ENCODE data around the gene ASTN2. TPM values are rescaled to one million over a fixed set of nuclear protein-coding genes. Genes with fewer than 3 reads are reported as not detected.
"Not testable (repeated sequence)": the region's sequence is repeated elsewhere in the genome, so short reads cannot be mapped to it uniquely, and the experiment has no call there.

The ASTN2 gene
- polyA plus RNA-seq, 2 of the 4 experiments (the other 2 are of a cell fraction) = 5.8 to 11.6 TPM

GRCh38 chr9:116459576-116459975 is 955.3 kb downstream of the ASTN2 start:
- WGBS (ENCODE audit: missing lambda C conversion rate) = 79% methylated on average over 3 of the region's 3 CpGs
- FAIRE-seq (no peak), DNase-seq (ENCODE audit: low read depth in 1 of 2, low spot score in 1 of 2) (no peak), ATAC-seq (no peak)
- ChIA-PET CTCF (no interaction called here), POLR2A (no interaction called here)
- Histone ChIP-seq H3K4me3 (no peak overlapping the region), H3K9me3 (peaks cover 14% of the 10 kb centered on the region), H3K4me2 (no peak overlapping the region), H3K4me1 (no peaks in the 10 kb centered on the region), H3K27ac (no peak overlapping the region)
- TF ChIP-seq MAZ (IDR thresholded peaks at IDR 0.05; ENCODE audit: borderline replicate concordance, low read depth, low read length) (no peak), FOSB (CRISPR knock-in tag; IDR thresholded peaks at IDR 0.05) (no peak), TFCP2L1 (CRISPR knock-in tag; IDR thresholded peaks at IDR 0.05) (no peak)

GRCh38 chr9:116456490-116457088 is 958.3 kb downstream of the ASTN2 start:
- DNase-seq (ENCODE audit: low read depth in 1 of 2, low spot score in 1 of 2) = no peak
- no peak for TF ChIP-seq EP300 (IDR thresholded peaks at IDR 0.05)
- TF ChIP-seq ATOH8 (CRISPR knock-in tag; IDR thresholded peaks at IDR 0.05; ENCODE audit: low read depth) = no peak
- TF ChIP-seq FOXS1 (CRISPR knock-in tag; IDR thresholded peaks at IDR 0.05) = no peak
- TF ChIP-seq KDM5A (IDR thresholded peaks at IDR 0.05) = no peak
- TF ChIP-seq RAD21 (conservative IDR thresholded peaks at IDR 0.05 in 1 of 2, IDR thresholded peaks at IDR 0.05 in 1 of 2) = no peak
- TF ChIP-seq RARB (CRISPR knock-in tag; IDR thresholded peaks at IDR 0.05) = no peak
- TF ChIP-seq MAX (IDR thresholded peaks at IDR 0.05) = no peak
- Histone ChIP-seq H3K27ac (no peak overlapping the region), H3K4me3 (no peak overlapping the region), H3K4me1 (peaks cover 6% of the 10 kb centered on the region; the same call in 2 of the 3 replicates), H3K9me3 (peaks cover 14% of the 10 kb centered on the region), H3K4me2 (no peak overlapping the region)
- ATAC-seq = no peak
- ChIA-PET CTCF (no interaction called here), POLR2A (no interaction called here)
- 13% methylated on average over 2 of the region's 2 CpGs for WGBS (ENCODE audit: missing lambda C conversion rate)
- FAIRE-seq = no peak

- H3K4me3 ChIP-seq; CTCF ChIA-PET; POLR2A ChIA-PET; DNase-seq (ENCODE audit: low read depth in 1 of 2, low spot score in 1 of 2); H3K27ac ChIP-seq; FAIRE-seq; ATAC-seq; H3K4me2 ChIP-seq: not testable (repeated sequence)
- H3K9me3 ChIP-seq = peaks cover 14% of the 10 kb centered on the region
- WGBS (ENCODE audit: missing lambda C conversion rate) = 76% methylated on average over 4 of the region's 4 CpGs
- H3K4me1 ChIP-seq = peaks cover 14% of the 10 kb centered on the region; the same call in 2 of the 3 replicates
Observed at GRCh38 chr9:116454539-116454938, 960.3 kb downstream of the ASTN2 start.

- no peak for TF ChIP-seq CEBPB (IDR thresholded peaks at IDR 0.05)
- TF ChIP-seq TP53 (CRISPR knock-in tag; IDR thresholded peaks at IDR 0.05) = no peak
- TF ChIP-seq NPAS2 (CRISPR knock-in tag; IDR thresholded peaks at IDR 0.05; ENCODE audit: borderline replicate concordance) = no peak
- no peak for TF ChIP-seq E2F6 (IDR thresholded peaks at IDR 0.05; ENCODE audit: borderline replicate concordance, low read depth)
- TF ChIP-seq EP300 (IDR thresholded peaks at IDR 0.05) = no peak
- no peak for TF ChIP-seq RCOR1 (IDR thresholded peaks at IDR 0.05; ENCODE audit: low read depth, low read length)
- no peak for TF ChIP-seq MAFK (IDR thresholded peaks at IDR 0.05; ENCODE audit: partially characterized antibody)
- TF ChIP-seq HES2 (IDR thresholded peaks at IDR 0.05) = no peak
- no peak for TF ChIP-seq ZC3H11A (IDR thresholded peaks at IDR 0.05)
- TF ChIP-seq TFCP2L1 (CRISPR knock-in tag; IDR thresholded peaks at IDR 0.05) = no peak
- no peak for TF ChIP-seq RFX5 (IDR thresholded peaks at IDR 0.05)
- no peak for TF ChIP-seq ATOH8 (CRISPR knock-in tag; IDR thresholded peaks at IDR 0.05; ENCODE audit: low read depth)
- no peak for TF ChIP-seq KDM1A (IDR thresholded peaks at IDR 0.05; ENCODE audit: low read depth)
- Histone ChIP-seq H3K9me3 (peaks cover 14% of the 10 kb centered on the region), H3K4me2 (no peak overlapping the region), H3K4me3 (no peak overlapping the region), H3K4me1 (peaks cover 14% of the 10 kb centered on the region; the same call in 2 of the 3 replicates), H3K27ac (no peak overlapping the region)
- ChIA-PET CTCF (interaction anchor here (1.8 kb wide), 1 partner anchor 9 kb away, joined by 4 read pairs; no protein-coding TSS in a partner anchor), POLR2A (no interaction called here)
- ATAC-seq (no peak), DNase-seq (ENCODE audit: low read depth in 1 of 2, low spot score in 1 of 2) (no peak), FAIRE-seq (no peak)
- 88% methylated on average over 1 of the region's 1 CpG for WGBS (ENCODE audit: missing lambda C conversion rate)
Observed at GRCh38 chr9:116453785-116454184, 961.1 kb downstream of the ASTN2 start.
